ENCODE measurements around the gene SUN5.

The SUN5 gene

GRCh38 chr20:33026779-33027759, 22.8 kb upstream of the SUN5 start:
- no peak for DNase-seq

- DNase-seq = no peak
Measured at GRCh38 chr20:33026072-33026778, 22.0 kb upstream of the SUN5 start.

GRCh38 chr20:33025318-33025876, 21.2 kb upstream of the SUN5 start:
- no peak for DNase-seq

- no peak for DNase-seq
Measured at GRCh38 chr20:33024609-33025317, 20.5 kb upstream of the SUN5 start.

- DNase-seq = no peak
Measured at GRCh38 chr20:33024243-33024560, 20.0 kb upstream of the SUN5 start.

GRCh38 chr20:33023439-33024242, 19.4 kb upstream of the SUN5 start:
- no peak for DNase-seq

- DNase-seq = no peak
Measured at GRCh38 chr20:33022694-33023438, 18.6 kb upstream of the SUN5 start.

GRCh38 chr20:33022289-33022688, 18.1 kb upstream of the SUN5 start:
- no peak for DNase-seq

- no peak for DNase-seq
Measured at GRCh38 chr20:33021879-33022278, 17.6 kb upstream of the SUN5 start.

- DNase-seq = no peak
Measured at GRCh38 chr20:33020278-33021161, 16.3 kb upstream of the SUN5 start.

GRCh38 chr20:33019465-33020277, 15.4 kb upstream of the SUN5 start:
- no peak for DNase-seq

- DNase-seq = no peak
Measured at GRCh38 chr20:33018169-33018931, 14.1 kb upstream of the SUN5 start.

- no peak for DNase-seq
Measured at GRCh38 chr20:33017542-33017941, 13.3 kb upstream of the SUN5 start.

- no peak for DNase-seq
Measured at GRCh38 chr20:33016581-33017109, 12.4 kb upstream of the SUN5 start.

GRCh38 chr20:33015700-33016580, 11.7 kb upstream of the SUN5 start:
- DNase-seq = no peak

GRCh38 chr20:33015114-33015484, 10.9 kb upstream of the SUN5 start:
- no peak for DNase-seq

- DNase-seq = no peak
Measured at GRCh38 chr20:33014336-33015113, 10.3 kb upstream of the SUN5 start.

Measured in KG1 (cell line).